Activated CD4-positive, alpha-beta T cell treated with anti-CD3 and anti-CD28 coated beads for 36 hours (primary cell): ENCODE results near the gene KAT6B. TPM values are rescaled to one million over a fixed set of nuclear protein-coding genes. Genes with fewer than 3 reads are reported as not detected.
"Not testable (repeated sequence)": the region's sequence is repeated elsewhere in the genome, so short reads cannot be mapped to it uniquely, and the experiment has no call there.

ENCODE experiments used
- ATAC-seq: fragments of 200-7000 bp; cut with Tn5 transposase; one replicate; pipeline ENCODE4 v1.10.0; 2021; ENCODE audit warnings: mild to moderate bottlenecking, moderate library complexity
- CTCF ChIA-PET: fragments of 350-600 bp; sonication (Branson Sonifier 250); formaldehyde crosslinking; loops from one replicate; lab custom pipeline; 2021; ENCODE audit warnings: antibody characterized with exemption; lab: Charles Lee
- POLR2A ChIA-PET: fragments of 350-600 bp; sonication (Branson Sonifier 250); formaldehyde crosslinking; loops from one replicate; lab custom pipeline; 2021; ENCODE audit warnings: antibody characterized with exemption, inconsistent platforms; lab: Charles Lee
- DNase-seq: peaks from one replicate; pipeline ENCODE4 v3.0.0-alpha.2; 2020
- H3K27ac Mint-ChIP-seq: one replicate; pipeline ENCODE4 v1.8.0; 2021; ENCODE audit warnings: mixed read lengths
- H3K27me3 Mint-ChIP-seq: one replicate; pipeline ENCODE4 v1.8.0; 2021; ENCODE audit warnings: mixed read lengths
- H3K36me3 Mint-ChIP-seq: one replicate; pipeline ENCODE4 v1.8.0; 2021; ENCODE audit warnings: low read depth, mixed read lengths
- H3K4me1 Mint-ChIP-seq: one replicate; pipeline ENCODE4 v1.8.0; 2021; ENCODE audit warnings: mixed read lengths
- H3K4me3 Mint-ChIP-seq: one replicate; pipeline ENCODE4 v1.8.0; 2021; ENCODE audit warnings: mild to moderate bottlenecking, moderate library complexity, mixed read lengths
- H3K9me3 Mint-ChIP-seq: one replicate; pipeline ENCODE4 v1.8.0; 2021; ENCODE audit warnings: low read depth, mixed read lengths
- intact Hi-C, 2 experiments: fragments of 100-400 bp; cut with DNase I in 1 of 2; cut with micrococcal nuclease in 1 of 2; formaldehyde crosslinking; loops; one replicate each; pipeline versions ENCODE4 v1.14.2 to v1.15.1; 2022 to 2024; cut with DNase I, micrococcal nuclease
- total RNA-seq, 2 experiments: library from RNA; stranded (reverse); gene quantifications; one replicate each; pipeline ENCODE4 v1.2.3, GENCODE V29; 2021

The KAT6B gene
- total RNA-seq: 10 to 100 TPM; 20.0 to 20.9 TPM

GRCh38 chr10:74826142-74827044 is at the start of gene KAT6B:
Gene KAT6B, plus strand, starts transcription at chr10:74826600. Its CDS starts 16,258 bp downstream, at chr10:74842858.
- peaks cover 8% of the 10 kb centered on the region for H3K36me3 Mint-ChIP-seq
- no peaks in the 10 kb centered on the region for H3K27me3 Mint-ChIP-seq
- peak within 1 kb of the TSS; percentile 88 for H3K4me3 Mint-ChIP-seq
- POLR2A ChIA-PET: interaction anchor here (0.6 to 2.1 kb wide), 7 partner anchors 46 to 595 kb away, joined by 3 to 8 read pairs (median 3); partner anchors contain the start of gene VDAC2
- H3K4me1 Mint-ChIP-seq: peaks cover 70% of the 10 kb centered on the region
- intact Hi-C loops: loop anchor here (1.0 to 10.0 kb wide), 22 partner anchors 27 to 1199 kb away; partner anchors contain the start of genes SAMD8 (in 2 of the 2), ADK (in 1 of the 2), CAMK2G (in 1 of the 2) and NDST2 (in 1 of the 2)
- ATAC-seq (peak; percentile 89), DNase-seq (peak; percentile 100)
- no peaks in the 10 kb centered on the region for H3K9me3 Mint-ChIP-seq
- CTCF ChIA-PET: interaction anchor here (0.6 to 1.0 kb wide), 3 partner anchors 166 to 312 kb away, joined by 3 to 4 read pairs (median 3); no protein-coding TSS in a partner anchor
- H3K27ac Mint-ChIP-seq: peak within 1 kb of the TSS; percentile 84

GRCh38 chr10:74778436-74779094 is 47.8 kb upstream of the KAT6B start:
- ChIA-PET CTCF (interaction anchor here (0.6 kb wide), 1 partner anchor 78 kb away, joined by 3 read pairs; no protein-coding TSS in a partner anchor), POLR2A (no interaction called here)
- Mint-ChIP-seq H3K27ac (no peak overlapping the region), H3K4me1 (no peaks in the 10 kb centered on the region), H3K4me3 (no peak overlapping the region), H3K27me3 (no peaks in the 10 kb centered on the region), H3K9me3 (peaks cover 10% of the 10 kb centered on the region), H3K36me3 (no peaks in the 10 kb centered on the region)
- no peak for DNase-seq
- intact Hi-C loops: no loop called here
- ATAC-seq: no peak

GRCh38 chr10:74781870-74782269 is 44.5 kb upstream of the KAT6B start:
- H3K27ac Mint-ChIP-seq, POLR2A ChIA-PET, H3K4me1 Mint-ChIP-seq, intact Hi-C loops, H3K9me3 Mint-ChIP-seq, DNase-seq, H3K4me3 Mint-ChIP-seq, CTCF ChIA-PET, H3K36me3 Mint-ChIP-seq, H3K27me3 Mint-ChIP-seq, ATAC-seq: not testable (repeated sequence)

GRCh38 chr10:74784462-74784861 is 41.9 kb upstream of the KAT6B start:
- Mint-ChIP-seq H3K4me1 (no peaks in the 10 kb centered on the region), H3K9me3 (no peaks in the 10 kb centered on the region), H3K27ac (no peak overlapping the region), H3K27me3 (no peaks in the 10 kb centered on the region), H3K4me3 (no peak overlapping the region), H3K36me3 (no peaks in the 10 kb centered on the region)
- CTCF ChIA-PET: no interaction called here
- intact Hi-C loops: no loop called here
- POLR2A ChIA-PET: no interaction called here
- no peak for ATAC-seq
- no peak for DNase-seq

GRCh38 chr10:74786126-74786525 is 40.3 kb upstream of the KAT6B start:
- Mint-ChIP-seq H3K36me3 (no peaks in the 10 kb centered on the region), H3K27me3 (no peaks in the 10 kb centered on the region), H3K4me3 (no peak overlapping the region), H3K4me1 (no peaks in the 10 kb centered on the region), H3K27ac (no peak overlapping the region), H3K9me3 (no peaks in the 10 kb centered on the region)
- ATAC-seq: no peak
- POLR2A ChIA-PET: no interaction called here
- no peak for DNase-seq
- intact Hi-C loops: no loop called here
- CTCF ChIA-PET: no interaction called here

- intact Hi-C loops: no loop called here
- H3K4me1 Mint-ChIP-seq: no peaks in the 10 kb centered on the region
- no peaks in the 10 kb centered on the region for H3K9me3 Mint-ChIP-seq
- DNase-seq: no peak
- H3K4me3 Mint-ChIP-seq: no peak overlapping the region
- no peak for ATAC-seq
- ChIA-PET CTCF (no interaction called here), POLR2A (no interaction called here)
- no peaks in the 10 kb centered on the region for H3K27me3 Mint-ChIP-seq
- H3K36me3 Mint-ChIP-seq: no peaks in the 10 kb centered on the region
- H3K27ac Mint-ChIP-seq: no peak overlapping the region
These were observed 38.9 kb upstream of the KAT6B start for GRCh38 chr10:74787457-74787856.

- POLR2A ChIA-PET, H3K36me3 Mint-ChIP-seq, intact Hi-C loops, H3K9me3 Mint-ChIP-seq, DNase-seq, ATAC-seq, H3K27ac Mint-ChIP-seq, H3K27me3 Mint-ChIP-seq, H3K4me3 Mint-ChIP-seq, H3K4me1 Mint-ChIP-seq: not testable (repeated sequence)
- CTCF ChIA-PET: interaction anchor here (0.7 kb wide), 1 partner anchor 299 kb away, joined by 3 read pairs; no protein-coding TSS in a partner anchor
These were observed 34.4 kb upstream of the KAT6B start for GRCh38 chr10:74791979-74792378.

GRCh38 chr10:74792726-74793125 is 33.7 kb upstream of the KAT6B start:
- ATAC-seq: no peak
- intact Hi-C loops: no loop called here

GRCh38 chr10:74793240-74793639 is 33.2 kb upstream of the KAT6B start:
- H3K27ac Mint-ChIP-seq, CTCF ChIA-PET, H3K27me3 Mint-ChIP-seq, H3K9me3 Mint-ChIP-seq, intact Hi-C loops, DNase-seq, H3K4me1 Mint-ChIP-seq, POLR2A ChIA-PET, H3K36me3 Mint-ChIP-seq, H3K4me3 Mint-ChIP-seq, ATAC-seq: not testable (repeated sequence)

More at GRCh38 chr10:74792726-74793125, 33.7 kb upstream of the KAT6B start:
- no peaks in the 10 kb centered on the region for H3K36me3 Mint-ChIP-seq
- ChIA-PET CTCF (no interaction called here), POLR2A (no interaction called here)
- no peaks in the 10 kb centered on the region for H3K9me3 Mint-ChIP-seq
- H3K27ac Mint-ChIP-seq: no peak overlapping the region
- H3K4me3 Mint-ChIP-seq: no peak overlapping the region
- DNase-seq: no peak
- no peaks in the 10 kb centered on the region for H3K27me3 Mint-ChIP-seq
- peaks cover 5% of the 10 kb centered on the region for H3K4me1 Mint-ChIP-seq

GRCh38 chr10:74794531-74794930 is 31.9 kb upstream of the KAT6B start:
- no peak overlapping the region for H3K27ac Mint-ChIP-seq
- DNase-seq (no peak), ATAC-seq (no peak)
- no peak overlapping the region for H3K4me3 Mint-ChIP-seq
- peaks cover 6% of the 10 kb centered on the region for H3K4me1 Mint-ChIP-seq
- POLR2A ChIA-PET: interaction anchor here (0.6 kb wide), 1 partner anchor 112 kb away, joined by 4 read pairs; no protein-coding TSS in a partner anchor
- H3K36me3 Mint-ChIP-seq: no peaks in the 10 kb centered on the region
- no peaks in the 10 kb centered on the region for H3K9me3 Mint-ChIP-seq
- intact Hi-C loops: no loop called here
- H3K27me3 Mint-ChIP-seq: no peaks in the 10 kb centered on the region
- CTCF ChIA-PET: interaction anchor here (0.9 kb wide), 1 partner anchor 14 kb away, joined by 3 read pairs; no protein-coding TSS in a partner anchor

- no peak overlapping the region for H3K27ac Mint-ChIP-seq
- no peaks in the 10 kb centered on the region for H3K9me3 Mint-ChIP-seq
- no peaks in the 10 kb centered on the region for H3K27me3 Mint-ChIP-seq
- ChIA-PET POLR2A (no interaction called here), CTCF (no interaction called here)
- intact Hi-C loops: loop anchor here in 1 of 2 experiments (5.0 kb wide), 1 partner anchor 295 kb away; no protein-coding TSS in a partner anchor
- DNase-seq (no peak), ATAC-seq (no peak)
- peaks cover 11% of the 10 kb centered on the region for H3K4me1 Mint-ChIP-seq
- H3K4me3 Mint-ChIP-seq: no peak overlapping the region
- H3K36me3 Mint-ChIP-seq: no peaks in the 10 kb centered on the region
These were observed 28.9 kb upstream of the KAT6B start for GRCh38 chr10:74797550-74797949.
